Right hindlimb (tissue), 1 donor: ENCODE measurements around the gene LOXL4.
A peak's percentile ranks its signal among the peaks of the same experiment; 100 is the strongest.

Experiments used
- DNase-seq: peaks from one replicate; pipeline ENCODE4 v3.0.0-alpha.2; 2018

The LOXL4 gene

GRCh38 chr10:98263088-98263487 lies 4.9 kb downstream of the LOXL4 start:
- no peak for DNase-seq

GRCh38 chr10:98262571-98262970 lies 5.4 kb downstream of the LOXL4 start:
- no peak for DNase-seq

- no peak for DNase-seq
Observed at GRCh38 chr10:98261436-98262277, 6.3 kb downstream of the LOXL4 start.

DNA sequence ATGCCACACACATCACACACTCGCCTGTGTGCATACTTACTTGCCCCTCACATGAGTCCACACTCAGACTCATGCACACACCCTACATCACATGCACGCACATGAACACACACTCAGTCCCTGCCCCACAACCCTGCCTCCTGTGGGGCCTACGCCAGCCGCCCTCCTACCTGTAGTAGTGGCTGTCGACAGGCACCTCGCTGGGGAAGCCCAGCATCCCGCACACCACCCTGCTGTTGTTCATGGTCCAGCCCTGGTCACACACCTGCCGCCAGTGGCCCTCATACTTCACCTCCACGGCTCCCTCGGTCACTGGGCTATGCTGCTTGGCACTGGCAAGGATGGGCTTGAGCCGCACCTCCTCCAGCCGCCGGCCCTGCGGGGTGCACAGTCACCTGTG lies 7.2 kb downstream of the LOXL4 start:
- no peak for DNase-seq

DNA sequence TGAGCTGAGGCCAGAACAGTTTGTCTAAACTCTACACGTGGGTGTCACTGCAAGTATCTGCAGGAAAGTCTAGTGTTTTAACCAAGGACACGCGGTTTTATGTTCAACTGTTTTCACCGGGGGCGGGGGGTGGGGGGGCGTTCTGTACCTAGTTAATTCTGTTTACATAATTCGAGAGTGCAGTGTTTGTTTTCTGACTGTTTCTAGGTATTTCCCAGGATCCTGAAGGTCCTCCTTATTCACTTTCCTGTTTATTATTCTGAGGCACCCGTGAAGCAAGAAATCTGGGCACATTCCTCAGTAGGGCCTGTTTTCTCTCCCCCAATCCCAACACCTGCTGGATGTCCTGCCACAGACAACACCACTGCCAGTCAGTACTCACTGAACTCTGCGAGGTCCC lies 7.6 kb downstream of the LOXL4 start:
- DNase-seq = no peak

DNA sequence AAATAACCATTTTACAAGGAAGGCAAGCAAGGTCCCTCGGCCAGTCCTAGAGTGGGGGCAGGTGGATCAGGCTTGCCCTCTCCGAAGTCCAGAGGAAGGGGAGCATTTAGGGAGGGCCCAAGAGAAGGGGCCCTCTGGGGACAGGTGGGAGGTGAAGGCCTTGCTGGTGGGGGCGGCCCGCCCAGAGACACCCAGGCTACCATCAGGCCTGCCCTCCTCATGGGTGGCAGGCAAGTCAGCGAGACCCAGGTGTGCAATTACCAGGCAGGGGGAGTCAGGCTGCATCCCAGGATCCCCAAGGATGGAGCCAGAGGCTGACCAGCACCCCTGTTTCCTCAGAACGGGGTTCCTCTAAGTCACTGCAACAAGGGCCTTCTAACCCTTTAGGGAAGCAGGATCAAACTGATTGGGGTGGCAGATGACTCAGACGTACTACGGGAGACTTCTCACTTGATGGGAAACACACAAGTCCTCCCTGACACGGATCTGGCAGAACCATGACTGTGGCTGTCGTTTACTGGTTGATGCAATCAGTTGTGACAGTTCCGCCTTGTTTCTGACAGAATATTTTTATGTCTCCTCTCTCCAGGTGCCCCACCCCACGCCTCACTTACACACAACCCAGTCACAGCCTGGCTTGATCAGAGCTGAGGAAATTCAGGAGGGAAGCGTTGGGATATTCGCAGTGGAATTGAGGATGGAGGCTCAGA lies 8.2 kb downstream of the LOXL4 start:
- DNase-seq = no peak

- no peak for DNase-seq
Observed at GRCh38 chr10:98258683-98259454, 9.1 kb downstream of the LOXL4 start.

DNA sequence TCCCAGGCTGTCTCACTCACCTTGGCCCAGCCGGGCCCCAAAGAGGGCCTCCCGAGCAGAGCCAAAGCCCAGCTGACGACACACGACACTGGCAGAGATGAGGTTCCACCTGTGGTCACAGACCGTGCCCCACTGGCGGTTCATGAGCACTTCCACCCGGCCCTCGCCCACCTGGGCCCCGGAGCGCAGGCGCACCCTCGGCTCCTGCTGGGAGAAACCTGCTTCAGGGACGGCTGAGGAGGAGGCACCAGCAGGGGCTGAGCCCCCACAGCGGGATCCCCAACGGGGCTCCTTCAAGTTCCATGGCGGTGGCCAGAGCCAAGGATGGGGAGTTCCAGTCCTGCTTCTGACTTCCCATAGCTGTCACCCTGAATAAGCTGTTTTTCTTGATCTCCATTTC lies 10.0 kb downstream of the LOXL4 start:
- DNase-seq = no peak

GRCh38 chr10:98257198-98257597 lies 10.8 kb downstream of the LOXL4 start:
- DNase-seq = no peak

DNA sequence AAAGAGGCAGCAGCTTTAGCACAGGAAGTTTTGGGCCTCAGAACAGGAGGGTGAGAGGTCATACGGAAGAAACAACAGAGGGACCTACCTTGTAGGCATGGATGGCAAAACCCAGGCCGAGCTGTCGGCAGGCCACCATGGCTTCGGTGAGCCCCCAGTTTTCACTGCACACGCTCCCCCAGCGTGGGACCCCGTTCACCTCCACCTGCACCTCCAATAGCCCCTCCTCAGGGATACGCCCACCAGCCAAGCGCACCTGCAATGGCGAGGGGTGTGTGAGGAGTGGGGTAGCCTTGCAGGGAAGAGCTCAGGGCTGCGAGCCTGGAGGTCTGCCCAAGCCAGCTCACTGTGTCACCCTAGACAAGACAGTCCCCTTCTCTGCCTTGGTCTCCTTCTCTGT lies 11.3 kb downstream of the LOXL4 start:
- DNase-seq = no peak

- no peak for DNase-seq
Observed at GRCh38 chr10:98255146-98255877, 12.7 kb downstream of the LOXL4 start.

GRCh38 chr10:98254234-98254974 lies 13.6 kb downstream of the LOXL4 start:
- no peak for DNase-seq

DNA sequence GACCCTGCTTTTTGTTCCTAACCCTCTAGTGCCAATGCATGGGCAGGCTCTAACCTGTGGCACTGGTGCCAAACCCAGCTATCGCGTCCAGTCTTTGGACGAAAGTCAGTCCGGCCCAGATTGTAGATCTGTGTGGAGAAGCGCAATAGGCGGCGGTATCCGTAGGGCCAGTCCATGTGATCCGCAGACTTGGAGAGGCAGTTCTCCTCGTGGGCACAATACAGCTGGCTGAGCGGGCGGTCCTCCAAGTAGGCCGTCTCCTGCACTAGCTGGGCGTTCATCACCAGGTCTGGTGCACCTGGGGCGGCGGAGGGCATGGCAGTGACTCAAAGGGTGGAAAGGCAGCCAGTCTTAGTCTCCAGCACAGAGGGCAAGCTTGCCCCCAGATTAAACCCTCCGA lies 14.5 kb downstream of the LOXL4 start:
- DNase-seq = no peak

- DNase-seq = no peak
Observed at GRCh38 chr10:98252464-98252863, 15.5 kb downstream of the LOXL4 start.

DNA sequence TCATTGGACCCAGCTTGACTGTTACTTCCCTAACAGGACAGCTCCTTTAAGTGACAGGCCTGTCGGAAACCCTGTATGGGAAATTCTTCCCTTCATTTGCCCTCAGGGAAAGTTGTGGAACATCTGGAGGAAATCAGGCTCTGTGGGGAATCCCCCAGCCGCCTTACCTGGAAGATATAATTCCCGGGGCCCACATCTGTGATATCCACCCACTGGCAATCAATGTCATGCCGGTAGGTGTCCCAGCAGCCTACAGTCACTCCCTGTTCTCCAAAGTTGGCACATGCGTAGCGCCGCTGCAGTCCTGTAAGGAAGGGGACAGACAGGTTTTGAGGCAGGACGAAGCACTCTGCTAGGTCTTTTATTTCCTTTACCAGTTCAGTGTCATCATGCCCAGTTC lies 16.6 kb downstream of the LOXL4 start:
- DNase-seq = no peak

- no peak for DNase-seq
Observed at GRCh38 chr10:98249134-98249533, 18.9 kb downstream of the LOXL4 start.

- DNase-seq = no peak
Observed at GRCh38 chr10:98248018-98248417, 20.0 kb downstream of the LOXL4 start.

- DNase-seq = peak; percentile 75
Observed at GRCh38 chr10:98246911-98247805, 20.8 kb downstream of the LOXL4 start.

DNA sequence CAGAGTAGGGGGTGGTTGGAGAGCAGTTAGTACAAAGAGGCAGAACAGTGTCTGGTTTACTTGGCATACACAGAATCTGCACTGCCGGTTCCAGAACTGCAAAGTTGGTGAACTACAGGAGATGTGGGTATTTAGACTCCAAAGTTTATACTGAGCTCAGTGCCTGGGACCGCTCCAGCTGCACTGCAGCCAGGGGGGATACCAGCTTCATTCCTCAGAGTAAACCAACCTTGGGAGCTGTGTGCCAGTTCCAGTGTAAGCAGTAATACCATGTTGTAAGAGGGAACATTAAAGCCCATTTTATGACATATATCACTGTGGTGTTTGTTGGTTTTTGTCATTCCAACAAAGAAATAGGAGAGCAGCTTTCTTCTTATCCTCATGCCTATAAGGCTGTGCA lies 23.4 kb downstream of the LOXL4 start:
- no peak for DNase-seq

- DNase-seq = no peak
Observed at GRCh38 chr10:98244141-98244540, 23.9 kb downstream of the LOXL4 start.

GRCh38 chr10:98242823-98243222 lies 25.2 kb downstream of the LOXL4 start:
- DNase-seq = no peak
